SH-SY5Y (cell line): ENCODE data around the gene CDKL4.

Experiments
- GATA2 ChIP-seq: IDR thresholded peaks from 2 replicates; pipeline ENCODE4 v1.6.1; 2011; ENCODE audit warnings: mild to moderate bottlenecking, low read depth, low read length
- GATA3 ChIP-seq: IDR thresholded peaks from 2 replicates; pipeline ENCODE4 v1.6.1; 2011; ENCODE audit warnings: low read depth, mild to moderate bottlenecking, low read length, moderate library complexity

- no peak for TF ChIP-seq GATA2
- no peak for TF ChIP-seq GATA3
These were observed 102.2 kb downstream of the CDKL4 start for GRCh38 chr2:39141334-39142271.
